Measurements from ENCODE around the gene CDC42SE1.

- TF ChIP-seq TEAD1 (CRISPR knock-in tag; IDR thresholded peaks at IDR 0.05) = no peak
- no peak for TF ChIP-seq HMGXB4 (CRISPR knock-in tag; IDR thresholded peaks at IDR 0.05)
- no peak for TF ChIP-seq CTCF (IDR thresholded peaks at IDR 0.05)
- TF ChIP-seq ESRRA (CRISPR knock-in tag; IDR thresholded peaks at IDR 0.05; ENCODE audit: borderline replicate concordance) = no peak
- TF ChIP-seq MYBL2 (CRISPR knock-in tag; IDR thresholded peaks at IDR 0.05) = no peak
- TF ChIP-seq NR2C2 (CRISPR knock-in tag; IDR thresholded peaks at IDR 0.05) = no peak
- no peak for TF ChIP-seq SP1 (CRISPR knock-in tag; conservative IDR thresholded peaks at IDR 0.05)
- no peak for TF ChIP-seq ELF4 (CRISPR knock-in tag; IDR thresholded peaks at IDR 0.05; ENCODE audit: low read depth)
- no peak for TF ChIP-seq ETV6 (CRISPR knock-in tag; IDR thresholded peaks at IDR 0.05)
Measured at GRCh38 chr1:151007853-151008243, 51.6 kb downstream of the CDC42SE1 start.

All from WTC11 (cell line).